GM12878 (cell line): ENCODE results near the gene RCAN2. TPM values are rescaled to one million over a fixed set of nuclear protein-coding genes. Genes with fewer than 3 reads are reported as not detected.

ENCODE experiments used
- ATAC-seq: fragments of 200-7000 bp; cut with Tn5 transposase; 3 replicates; pipeline ENCODE4 v1.9.1; 2020; ENCODE audit warnings: mild to moderate bottlenecking, moderate library complexity
- BruUV-seq: library from RNA; stranded (reverse); fragments of 400-500 nt; replicated peaks from 2 replicates; lab custom pipeline; 2021; lab: Mats Ljungman, UMichigan
- CTCF ChIA-PET: fragments of 300-600 bp; sonication (Branson Sonifier 250); formaldehyde crosslinking; extraction: SDS; loops from one replicate; lab custom pipeline; 2021; ENCODE audit warnings: inconsistent platforms; lab: Yijun Ruan, JAX
- POLR2A ChIA-PET: fragments of 350-600 bp; formaldehyde crosslinking; extraction: SDS; loops from one replicate; lab custom pipeline; 2021; ENCODE audit warnings: inconsistent platforms; lab: Charles Lee
- RAD21 ChIA-PET: fragments of 300-600 bp; sonication (Branson Sonifier 250); formaldehyde crosslinking; loops from one replicate; lab custom pipeline; 2023; ENCODE audit warnings: antibody characterized with exemption; ENCODE audit not compliant: unreplicated experiment; lab: Charles Lee
- SMC1A ChIA-PET: fragments of 300-600 bp; sonication (Branson Sonifier 250); formaldehyde crosslinking; loops from one replicate; lab custom pipeline; 2023; ENCODE audit not compliant: unreplicated experiment, uncharacterized antibody; lab: Charles Lee
- DNase-seq: peaks from one replicate; pipeline ENCODE4 v3.0.0-alpha.2; 2011; ENCODE audit warnings: low read depth, low spot score
- FAIRE-seq: peaks from 3 replicates; lab custom pipeline; 2011; peaks lifted over from hg19 to GRCh38; lab: Jason Lieb, UNC
- H2AFZ ChIP-seq: 2 replicates; pipeline ENCODE4 v1.6.0; 2011; ENCODE audit warnings: low read depth, low read length, control low read depth; ENCODE audit not compliant: control insufficient read depth
- H3K27ac ChIP-seq: 2 replicates; pipeline ENCODE4 v1.5.1; 2011; ENCODE audit warnings: control low read depth; ENCODE audit not compliant: control insufficient read depth, insufficient read depth
- H3K27me3 ChIP-seq, 2 experiments: replicated peaks in 1 of 2; 2 replicates each; pipeline versions ENCODE4 v1.6.0 to v1.6.1; 2011; ENCODE audit warnings: low read length in 1 of 2; ENCODE audit not compliant: control insufficient read depth in 2 of 2, insufficient read depth in 2 of 2
- H3K36me3 ChIP-seq, 2 experiments: 2 replicates each; pipeline ENCODE4 v1.5.1; 2011; ENCODE audit warnings: low read length in 1 of 2; ENCODE audit not compliant: control insufficient read depth in 2 of 2, insufficient read depth in 2 of 2
- H3K4me1 ChIP-seq: 2 replicates; pipeline ENCODE4 v1.6.1; 2011; ENCODE audit warnings: mild to moderate bottlenecking, low read length, moderate library complexity, mixed read lengths; ENCODE audit not compliant: control insufficient read depth, insufficient read depth
- H3K4me2 ChIP-seq: 2 replicates; pipeline ENCODE4 v1.6.0; 2011; ENCODE audit warnings: control low read depth; ENCODE audit not compliant: control insufficient read depth, insufficient read depth
- H3K4me3 ChIP-seq: fragments of 200-600 bp; sonication (generic); 2 replicates; pipeline ENCODE4 v1.5.1; 2016
- H3K79me2 ChIP-seq: 2 replicates; pipeline ENCODE4 v1.6.0; 2011; ENCODE audit warnings: low read length; ENCODE audit not compliant: control insufficient read depth, insufficient read depth
- H3K9ac ChIP-seq: 2 replicates; pipeline ENCODE4 v1.8.0; 2011; ENCODE audit warnings: low read length, control low read depth, mixed read lengths; ENCODE audit not compliant: control insufficient read depth, insufficient read depth
- H3K9me3 ChIP-seq: replicated peaks from 3 replicates; pipeline ENCODE4 v1.5.1; 2011; ENCODE audit warnings: mild to moderate bottlenecking, low read length; ENCODE audit not compliant: control insufficient read depth, insufficient read depth
- H4K20me1 ChIP-seq: 2 replicates; pipeline ENCODE4 v1.6.0; 2011; ENCODE audit not compliant: control insufficient read depth, insufficient read depth
- HDGF ChIP-seq: fragments of 450-650 bp; IDR thresholded peaks from 2 replicates; pipeline ENCODE4 v1.6.1; 2016; ENCODE audit warnings: antibody characterized with exemption
- RAD51 ChIP-seq: fragments of 450-650 bp; IDR thresholded peaks from 2 replicates; pipeline ENCODE4 v1.6.1; 2016; ENCODE audit warnings: moderate library complexity, mild to moderate bottlenecking, inconsistent platforms
- USF2 ChIP-seq: IDR thresholded peaks from 2 replicates; pipeline ENCODE4 v1.6.1; 2011; ENCODE audit warnings: low read depth, low read length, improper control_type of control experiment, borderline replicate concordance
- ZBTB33 ChIP-seq: fragments of 450-650 bp; IDR thresholded peaks from 2 replicates; pipeline ENCODE4 v1.6.1; 2017; ENCODE audit warnings: mild to moderate bottlenecking
- WGBS: methylation state at CpG from one replicate; pipeline ENCODE4 v1.1.6; 2016; ENCODE audit warnings: low lambda C conversion rate; ENCODE audit not compliant: insufficient replicate concordance, insufficient coverage; ENCODE audit errors: missing lambda C conversion rate; 5-methylcytosine and 5-hydroxymethylcytosine counted together
- in situ Hi-C: fragments of 300-500 bp; cut with MboI; formaldehyde crosslinking; loops from 9 replicates; pipeline ENCODE4 v1.14.3; 2018; ENCODE audit warnings: mixed read lengths
- intact Hi-C: fragments of 100-400 bp; cut with micrococcal nuclease; formaldehyde crosslinking; loops from one replicate; pipeline ENCODE4 v1.14.2; 2022; ENCODE audit not compliant: unreplicated experiment
- polyA plus RNA-seq, 11 experiments: library from polyadenylated mRNA; depleted of rRNA in 4 of 11; unstranded in 6 of 11; stranded (reverse) in 5 of 11; fragments of >200 nt; fragmentation: Nextera tagmentation in 4 of 11; fragmentation: Illumina TruSeq in 1 of 11; extraction: Ambion mirVana in 4 of 11; extraction: Trizol in 1 of 11; gene quantifications; 1 replicate in 1 of 11; 2 replicates in 10 of 11; pipeline versions ENCODE4 v1.2.1 to v1.2.3, GENCODE V29; 2011 to 2016; ENCODE audit warnings: inconsistent platforms in 2 of 11, missing spikeins in 2 of 11, low read depth in 1 of 11
- total RNA-seq, 4 experiments: library from RNA; depleted of rRNA in 3 of 4; stranded (reverse); fragments of >200 nt in 3 of 4; fragmentation: Illumina TruSeq in 1 of 4; extraction: Trizol in 1 of 4; gene quantifications; 2 replicates each; pipeline versions ENCODE4 v1.2.1 to v1.2.3, GENCODE V29; 2013 to 2021

RCAN2 gene
- total and polyA plus RNA-seq, 10 of the 15 experiments (the other 5 are each of a cell fraction or from before 2014, with no cell fraction given) = 0.06 TPM; not detected in 9

GRCh38 chr6:46411456-46412197 is 79.6 kb downstream of the RCAN2 start:
- no peaks in the 10 kb centered on the region for H3K36me3 ChIP-seq
- FAIRE-seq (no peak), DNase-seq (no peak), ATAC-seq (no peak)
- no peaks in the 10 kb centered on the region for H3K4me1 ChIP-seq
- 31% methylated on average over 3 of the region's 3 CpGs for WGBS
- no peaks in the 10 kb centered on the region for H3K79me2 ChIP-seq
- H3K27ac ChIP-seq = no peak overlapping the region
- ChIA-PET RAD21 (interaction anchor here (1.1 to 4.1 kb wide), 3 partner anchors 10 to 321 kb away, joined by 4 to 52 read pairs (median 5); no protein-coding TSS in a partner anchor), POLR2A (no interaction called here), CTCF (interaction anchor here (1.3 to 4.6 kb wide), 4 partner anchors 10 to 324 kb away, joined by 3 to 77 read pairs (median 8); no protein-coding TSS in a partner anchor), SMC1A (interaction anchor here (1.2 to 2.4 kb wide), 5 partner anchors 190 to 324 kb away, joined by 3 to 40 read pairs (median 20); no protein-coding TSS in a partner anchor)
- BruUV-seq = no TSS peak
- TF ChIP-seq USF2 = no peak
- no peak for TF ChIP-seq RAD51
- no peak for TF ChIP-seq ZBTB33
- TF ChIP-seq HDGF = no peak
- H3K4me2 ChIP-seq = no peak overlapping the region
- no peak overlapping the region for H2AFZ ChIP-seq
- intact Hi-C loops = no loop called here
- H4K20me1 ChIP-seq = no peaks in the 10 kb centered on the region
- H3K27me3 ChIP-seq = no peaks in the 10 kb centered on the region
- no peak overlapping the region for H3K9ac ChIP-seq
- in situ Hi-C loops = loop anchor here (5.0 kb wide), 1 partner anchor 319 kb away; no protein-coding TSS in a partner anchor
- H3K9me3 ChIP-seq = no peaks in the 10 kb centered on the region
- H3K4me3 ChIP-seq = no peak overlapping the region
